T-helper 22 cell (primary cell): ENCODE data around the gene SMURF1.

Experiments
- DNase-seq: peaks from one replicate; pipeline ENCODE4 v3.0.0-alpha.2; 2020; ENCODE audit warnings: low read depth

The SMURF1 gene

DNA sequence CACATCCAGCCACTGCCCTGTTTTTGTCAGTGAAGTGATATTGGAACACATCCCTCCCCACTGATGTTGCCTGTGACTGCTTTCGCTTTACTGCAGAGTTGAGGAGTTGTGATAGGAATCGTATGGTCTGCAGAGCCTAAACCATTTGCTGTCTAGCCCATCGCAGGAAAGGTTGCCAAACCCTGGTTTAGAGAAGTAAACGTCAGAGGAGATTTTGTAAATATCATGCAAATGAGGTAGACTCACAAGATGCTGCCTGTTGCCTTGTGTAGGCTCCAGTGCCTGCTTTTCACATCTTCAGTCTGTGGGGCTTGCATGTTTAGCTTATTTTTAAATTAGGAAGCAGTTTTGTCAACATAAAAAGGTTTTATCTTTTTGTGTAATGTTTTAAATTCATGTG lies 158.5 kb downstream of the SMURF1 start:
- no peak for DNase-seq

GRCh38 chr7:98984126-98984525 lies 159.8 kb downstream of the SMURF1 start:
- DNase-seq, result no peak

GRCh38 chr7:98982686-98983085 lies 161.2 kb downstream of the SMURF1 start:
- DNase-seq, result no peak

DNA sequence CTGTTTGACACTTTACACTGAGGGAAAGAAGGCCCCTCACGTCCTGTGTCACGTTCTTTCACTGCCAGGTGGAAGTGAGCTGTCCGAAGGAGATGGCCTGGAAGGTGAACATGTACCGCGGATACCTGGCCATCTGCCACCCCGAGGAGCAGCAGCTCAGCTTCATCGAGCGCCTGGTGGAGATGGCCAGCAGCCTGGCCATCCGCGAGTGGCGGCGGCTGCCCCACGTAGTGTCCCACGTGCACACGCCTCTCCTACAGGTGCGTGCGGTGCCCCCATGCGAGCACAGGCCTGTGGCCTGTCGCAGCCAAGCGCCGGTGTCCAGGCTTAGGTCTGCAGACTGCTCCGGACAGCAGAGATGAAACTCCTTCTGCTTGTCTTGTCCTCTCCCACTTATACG lies 162.2 kb downstream of the SMURF1 start:
- no peak for DNase-seq

DNA sequence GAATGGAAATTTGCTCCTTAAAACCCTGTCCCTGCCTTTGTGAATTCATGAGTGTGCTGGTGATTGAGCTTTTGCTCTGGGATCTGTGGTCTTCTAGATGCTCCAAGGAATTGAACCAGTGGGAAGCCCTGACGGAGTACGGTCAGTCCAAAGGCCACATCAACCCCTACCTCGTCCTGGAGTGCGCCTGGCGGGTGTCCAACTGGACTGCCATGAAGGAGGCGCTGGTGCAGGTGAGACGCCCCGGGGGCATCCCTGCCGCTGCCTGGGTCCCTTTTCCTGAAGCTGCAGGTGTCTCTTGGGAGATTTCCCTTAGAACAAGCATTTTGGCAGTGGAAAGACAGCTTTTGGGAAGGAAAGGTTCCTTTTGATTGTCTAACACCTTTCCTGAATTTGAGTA lies 165.2 kb downstream of the SMURF1 start:
- DNase-seq, result no peak
